Vagina (tissue), 2 donors: ENCODE results near the gene ERCC6L2.

Source experiments
- CTCF ChIP-seq, 3 experiments: fragments of 450-650 bp in 2 of 3; fragments of 200-600 bp in 1 of 3; sonication (generic) in 1 of 3; IDR thresholded peaks; one replicate each; pipeline ENCODE4 v1.5.1; 2017 to 2019; ENCODE audit warnings: antibody characterized with exemption in 3 of 3, mild to moderate bottlenecking in 2 of 3, moderate library complexity in 2 of 3
- POLR2AphosphoS5 ChIP-seq, 2 donors: sonication (generic); formaldehyde crosslinking; IDR thresholded peaks; one replicate each; pipeline ENCODE4 v1.9.0; 2017; ENCODE audit warnings: antibody characterized with exemption in 2 of 2, mild to moderate bottlenecking in 2 of 2, low read depth in 1 of 2; ENCODE audit not compliant: insufficient read depth in 1 of 2

GRCh38 chr9:95841377-95841776 lies 34.1 kb upstream of the ERCC6L2 start:
- TF ChIP-seq CTCF (IDR thresholded peaks at IDR 0.05) (no peak), POLR2AphosphoS5 (IDR thresholded peaks at IDR 0.05; ENCODE audit: insufficient read depth in 1 of 2, low read depth in 1 of 2) (no peak)
